Fibroblast of skin of abdomen (primary cell): ENCODE data around the gene SNX9.
"Not testable (repeated sequence)": the region's sequence is repeated elsewhere in the genome, so short reads cannot be mapped to it uniquely, and the experiment has no call there.

Experiments
- DNase-seq: peaks from one replicate; pipeline ENCODE4 v3.0.0-alpha.2; 2013

Gene SNX9

GRCh38 chr6:157929076-157929475, 106.0 kb downstream of the SNX9 start:
- DNase-seq: no peak

GRCh38 chr6:157929765-157930319, 106.8 kb downstream of the SNX9 start:
- no peak for DNase-seq

- DNase-seq: no peak
Observed at GRCh38 chr6:157935786-157936185, 112.7 kb downstream of the SNX9 start.

- DNase-seq: no peak
Observed at GRCh38 chr6:157937318-157937717, 114.3 kb downstream of the SNX9 start.

- no peak for DNase-seq
Observed at GRCh38 chr6:157937916-157938315, 114.9 kb downstream of the SNX9 start.

- DNase-seq: not testable (repeated sequence)
Observed at GRCh38 chr6:157940375-157941036, 117.5 kb downstream of the SNX9 start.

- DNase-seq: no peak
Observed at GRCh38 chr6:157941101-157941863, 118.2 kb downstream of the SNX9 start.

- DNase-seq: no peak
Observed at GRCh38 chr6:157942351-157942750, 119.3 kb downstream of the SNX9 start.

- no peak for DNase-seq
Observed at GRCh38 chr6:157943249-157943963, 120.4 kb downstream of the SNX9 start.

- DNase-seq: no peak
Observed at GRCh38 chr6:157943964-157944283, 120.9 kb downstream of the SNX9 start.

GRCh38 chr6:157944983-157945931, 122.2 kb downstream of the SNX9 start:
- no peak for DNase-seq

- DNase-seq: no peak
Observed at GRCh38 chr6:157946053-157946617, 123.1 kb downstream of the SNX9 start.

GRCh38 chr6:157946865-157947532, 124.0 kb downstream of the SNX9 start:
- DNase-seq: no peak

- not testable (repeated sequence) for DNase-seq
Observed at GRCh38 chr6:157950899-157951298, 127.9 kb downstream of the SNX9 start.

GRCh38 chr6:157951828-157952227, 128.8 kb downstream of the SNX9 start:
- DNase-seq: no peak

- DNase-seq: no peak
Observed at GRCh38 chr6:157952861-157953351, 129.9 kb downstream of the SNX9 start.

GRCh38 chr6:157953580-157954091, 130.6 kb downstream of the SNX9 start:
- no peak for DNase-seq

- DNase-seq: no peak
Observed at GRCh38 chr6:157954150-157955117, 131.4 kb downstream of the SNX9 start.

- no peak for DNase-seq
Observed at GRCh38 chr6:157955675-157956074, 132.6 kb downstream of the SNX9 start.
